Subcutaneous abdominal adipose tissue (tissue), 5 donors: Measurements from ENCODE around the gene SYNDIG1.
"Not testable (repeated sequence)": the region's sequence is repeated elsewhere in the genome, so short reads cannot be mapped to it uniquely, and the experiment has no call there.

Experiments used
- H3K27ac ChIP-seq: one replicate; pipeline ENCODE4 v1.7.0; 2013; ENCODE audit warnings: low read depth, mild to moderate bottlenecking, inconsistent platforms, low read length, moderate library complexity
- H3K27me3 ChIP-seq, 5 donors: one replicate each; pipeline ENCODE4 v1.7.0; 2013; ENCODE audit warnings: low read length in 5 of 5, inconsistent platforms in 1 of 5; ENCODE audit not compliant: control insufficient read depth in 5 of 5, insufficient read depth in 4 of 5
- H3K36me3 ChIP-seq, 5 donors: one replicate each; pipeline ENCODE4 v1.7.0; 2013; ENCODE audit warnings: low read length in 5 of 5; ENCODE audit not compliant: control insufficient read depth in 5 of 5, insufficient read depth in 5 of 5
- H3K4me1 ChIP-seq, 5 donors: one replicate each; pipeline ENCODE4 v1.7.0; 2013; ENCODE audit warnings: low read length in 5 of 5, mild to moderate bottlenecking in 3 of 5, moderate library complexity in 1 of 5; ENCODE audit not compliant: control insufficient read depth in 5 of 5, insufficient read depth in 5 of 5
- H3K4me3 ChIP-seq, 5 donors: one replicate each; pipeline ENCODE4 v1.7.0; 2013; ENCODE audit warnings: low read length in 5 of 5, low read depth in 1 of 5
- H3K9ac ChIP-seq, 5 donors: one replicate each; pipeline ENCODE4 v1.7.0; 2013; ENCODE audit warnings: low read length in 5 of 5, mild to moderate bottlenecking in 4 of 5, moderate library complexity in 3 of 5
- H3K9me3 ChIP-seq, 5 donors: one replicate each; pipeline ENCODE4 v1.7.0; 2013; ENCODE audit warnings: low read length in 5 of 5; ENCODE audit not compliant: control insufficient read depth in 5 of 5
- donor health status: healthy.
- donor health status: healthy.
- donor health status: healthy.
- donor health status: healthy.
- donor health status: healthy.

The SYNDIG1 gene

DNA sequence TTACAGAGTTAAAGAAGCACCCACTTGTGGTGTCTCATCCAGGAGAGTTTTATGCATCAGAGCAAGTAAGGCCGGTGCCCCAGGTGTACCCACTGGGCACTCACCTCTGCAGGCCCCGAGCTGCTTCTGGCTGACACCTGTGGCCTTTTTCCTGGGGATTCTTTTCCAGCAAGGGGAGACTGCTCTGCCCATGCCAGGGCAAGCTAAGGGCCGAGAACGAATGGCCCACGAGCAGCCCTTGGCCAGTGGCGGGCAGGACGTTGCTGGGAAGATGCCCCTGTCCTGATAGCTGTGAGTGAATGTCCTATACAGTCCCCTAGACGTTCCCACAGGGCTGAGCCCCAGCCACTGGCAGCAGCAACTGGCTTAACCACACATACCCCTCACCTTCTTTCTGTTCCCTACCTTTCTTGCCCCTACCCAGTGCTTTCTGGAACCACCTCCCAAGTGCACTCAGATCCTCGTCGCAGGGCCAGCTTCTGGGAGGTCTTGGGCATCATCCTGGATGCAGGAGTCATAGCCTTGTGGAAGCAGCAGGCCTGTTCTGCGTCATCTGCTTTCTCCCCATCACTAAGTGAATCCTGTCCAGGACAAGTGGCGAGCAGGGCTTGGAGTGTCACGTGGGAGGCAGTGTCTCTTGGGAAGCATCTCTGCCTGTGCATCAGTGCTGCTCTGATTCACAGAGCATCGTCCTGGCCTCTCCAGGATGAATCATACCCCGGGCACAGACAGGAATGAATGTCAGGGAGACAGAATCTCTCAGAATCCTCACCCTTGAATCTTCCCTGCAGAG, 32.5 kb downstream of the SYNDIG1 start:
- H3K4me3 ChIP-seq, result no peak overlapping the region
- H3K27ac ChIP-seq, result no peak overlapping the region
- no peaks in the 10 kb centered on the region for H3K9me3 ChIP-seq
- no peak overlapping the region for H3K9ac ChIP-seq
- peaks cover 0 to 8% (median 8%) of the 10 kb centered on the region in 5 donors for H3K27me3 ChIP-seq
- H3K4me1 ChIP-seq, result no peaks in the 10 kb centered on the region
- H3K36me3 ChIP-seq, result no peaks in the 10 kb centered on the region

DNA sequence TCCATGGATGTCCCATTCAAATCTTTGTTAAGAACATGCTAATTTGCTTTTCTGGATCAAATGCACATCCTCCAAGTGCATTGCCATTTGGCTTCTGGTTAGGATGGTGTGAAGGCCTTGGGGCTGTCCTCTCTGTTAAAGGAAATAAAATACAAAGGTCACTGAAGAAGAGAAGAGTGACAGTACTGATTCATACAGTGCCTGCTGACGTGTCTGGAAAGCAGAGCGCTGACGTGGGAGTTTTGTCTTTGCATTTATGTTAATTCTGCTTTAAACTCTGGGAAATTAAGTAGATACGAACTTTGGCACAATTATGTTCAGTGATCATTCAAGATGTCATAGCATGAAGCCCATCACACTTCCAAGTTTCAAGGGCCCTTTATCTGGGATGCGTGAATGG, 33.2 kb downstream of the SYNDIG1 start:
- Histone ChIP-seq H3K27ac (no peak overlapping the region), H3K4me3 (no peak overlapping the region), H3K9me3 (no peaks in the 10 kb centered on the region), H3K4me1 (no peaks in the 10 kb centered on the region), H3K36me3 (no peaks in the 10 kb centered on the region), H3K9ac (no peak overlapping the region), H3K27me3 (peaks cover 0 to 12% (median 8%) of the 10 kb centered on the region in 5 donors)

DNA sequence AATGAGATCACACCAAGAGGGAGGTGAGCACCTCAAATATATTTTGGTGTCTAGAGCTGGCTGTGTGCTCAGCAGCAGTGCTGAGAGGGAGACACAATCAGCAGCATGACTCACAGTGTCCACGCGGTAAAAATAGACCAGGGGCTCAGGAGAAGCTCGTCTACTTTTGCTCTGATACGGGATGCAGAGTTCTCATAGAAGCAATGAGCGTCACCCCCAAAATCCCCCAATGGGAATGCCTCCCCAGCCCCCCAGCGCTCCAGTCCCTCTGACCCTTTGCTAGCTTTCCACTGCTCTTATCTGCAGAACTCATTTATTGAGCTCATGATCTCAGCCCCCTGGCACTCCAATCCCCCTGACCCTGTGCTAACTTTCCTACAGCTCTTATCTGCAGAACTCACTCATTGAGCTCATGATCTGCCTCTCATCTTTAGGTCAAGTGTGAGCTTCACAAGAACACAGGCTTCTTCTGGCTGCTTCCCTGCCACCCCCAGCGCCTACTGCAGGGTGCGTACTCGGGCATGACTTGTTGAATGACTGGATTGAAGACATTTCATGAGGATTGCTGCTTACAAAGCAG, 34.0 kb downstream of the SYNDIG1 start:
- Histone ChIP-seq H3K4me1 (no peaks in the 10 kb centered on the region), H3K27ac (no peak overlapping the region), H3K9ac (no peak overlapping the region), H3K9me3 (no peaks in the 10 kb centered on the region), H3K36me3 (no peaks in the 10 kb centered on the region), H3K4me3 (no peak overlapping the region), H3K27me3 (peaks cover 0 to 13% (median 8%) of the 10 kb centered on the region in 5 donors)

DNA sequence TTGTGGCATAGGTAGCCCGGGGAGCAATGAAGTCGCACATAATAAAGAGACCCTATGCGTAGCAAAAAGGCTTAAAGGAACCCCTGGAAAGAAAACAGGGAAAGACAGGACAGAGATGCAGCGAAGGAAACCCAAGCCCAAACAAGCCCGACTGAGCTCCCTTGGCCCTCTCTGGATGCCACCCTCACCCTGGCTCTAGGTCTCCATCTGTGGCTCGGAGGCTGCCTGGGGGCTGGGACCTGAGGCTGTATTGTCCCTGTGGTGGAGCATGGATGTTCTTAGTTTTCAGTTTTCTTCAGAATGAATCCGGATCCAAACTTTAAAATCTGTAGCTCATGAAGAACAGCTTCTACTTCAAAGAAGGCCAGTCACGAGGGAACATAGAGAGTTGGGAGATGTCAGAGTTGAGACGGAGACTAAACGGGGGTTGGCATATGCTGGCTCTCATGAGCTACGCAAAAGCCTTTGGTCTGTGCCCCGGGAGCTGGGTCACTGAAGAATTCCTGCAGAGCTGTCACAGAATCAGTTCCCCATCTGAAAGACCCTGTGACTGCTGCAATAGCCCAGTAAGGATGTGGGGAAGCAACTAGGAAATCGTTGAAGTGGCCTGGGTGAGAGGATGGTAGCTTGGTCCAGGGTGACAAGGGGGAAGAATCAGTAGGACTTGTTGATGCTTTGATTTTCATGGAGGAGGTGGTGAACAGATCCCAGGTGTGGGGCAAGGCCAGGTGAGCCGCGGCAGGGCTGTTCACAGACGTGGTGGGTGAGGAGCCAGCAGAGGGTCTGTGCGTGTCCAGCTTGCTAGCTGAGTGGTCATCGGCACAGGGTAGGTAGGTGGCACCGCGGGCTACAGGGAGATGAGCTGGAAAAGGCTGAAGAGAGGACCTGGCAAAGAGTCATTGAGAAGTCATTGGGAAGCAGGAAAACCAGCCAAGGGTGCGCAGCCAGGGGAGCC, 35.2 kb downstream of the SYNDIG1 start:
- Histone ChIP-seq H3K4me1 (no peaks in the 10 kb centered on the region), H3K27me3 (peaks cover 0 to 13% (median 8%) of the 10 kb centered on the region in 5 donors), H3K4me3 (no peak overlapping the region), H3K9ac (no peak overlapping the region), H3K27ac (no peak overlapping the region), H3K9me3 (no peaks in the 10 kb centered on the region), H3K36me3 (no peaks in the 10 kb centered on the region)

DNA sequence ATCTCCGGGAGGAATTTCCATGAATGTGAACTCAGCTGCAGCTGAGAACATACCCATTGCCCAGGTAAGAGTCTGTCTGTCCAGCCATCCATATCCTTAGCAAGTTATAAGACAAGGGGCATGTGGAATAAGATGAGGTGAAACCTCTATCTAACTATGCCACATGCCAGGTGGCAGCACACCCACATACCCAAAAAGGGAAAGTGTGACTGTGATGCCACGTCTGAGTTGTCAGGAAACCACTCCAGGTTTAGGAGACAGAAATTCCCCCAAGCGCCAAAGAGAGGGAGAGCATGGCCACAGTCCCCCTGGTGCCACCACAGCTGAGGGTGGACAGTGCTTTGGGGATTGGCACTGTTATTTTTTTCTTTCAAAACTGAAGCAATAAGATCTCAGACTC, 36.7 kb downstream of the SYNDIG1 start:
- no peaks in the 10 kb centered on the region for H3K4me1 ChIP-seq
- H3K27ac ChIP-seq, result no peak overlapping the region
- H3K27me3 ChIP-seq, result peaks cover 0 to 13% (median 8%) of the 10 kb centered on the region in 5 donors
- no peak overlapping the region for H3K9ac ChIP-seq
- no peaks in the 10 kb centered on the region for H3K36me3 ChIP-seq
- no peaks in the 10 kb centered on the region for H3K9me3 ChIP-seq
- no peak overlapping the region for H3K4me3 ChIP-seq

DNA sequence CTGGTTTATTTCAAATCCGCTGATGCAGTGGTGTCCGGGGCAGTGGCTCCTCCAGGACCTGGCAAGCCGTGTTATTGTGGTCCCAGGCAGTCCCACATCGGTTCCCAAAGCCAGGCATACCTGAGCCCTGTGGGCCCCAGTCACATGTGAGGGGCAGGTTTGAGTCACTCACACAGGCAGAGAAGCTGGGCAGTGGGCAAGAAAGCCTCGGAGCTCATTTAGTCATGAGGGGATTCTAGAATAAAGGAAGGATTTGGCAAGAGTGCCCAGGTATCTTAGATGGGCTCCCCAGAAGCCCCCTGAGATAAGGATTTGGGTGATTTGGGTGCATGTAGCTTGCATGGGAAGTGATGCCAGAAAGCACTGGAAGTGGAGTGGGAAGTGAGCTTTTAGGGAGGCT, 37.3 kb downstream of the SYNDIG1 start:
- H3K9ac ChIP-seq, result no peak overlapping the region
- no peaks in the 10 kb centered on the region for H3K36me3 ChIP-seq
- peaks cover 0 to 10% (median 6%) of the 10 kb centered on the region in 5 donors for H3K27me3 ChIP-seq
- no peak overlapping the region for H3K4me3 ChIP-seq
- no peaks in the 10 kb centered on the region for H3K9me3 ChIP-seq
- no peaks in the 10 kb centered on the region for H3K4me1 ChIP-seq
- H3K27ac ChIP-seq, result no peak overlapping the region

DNA sequence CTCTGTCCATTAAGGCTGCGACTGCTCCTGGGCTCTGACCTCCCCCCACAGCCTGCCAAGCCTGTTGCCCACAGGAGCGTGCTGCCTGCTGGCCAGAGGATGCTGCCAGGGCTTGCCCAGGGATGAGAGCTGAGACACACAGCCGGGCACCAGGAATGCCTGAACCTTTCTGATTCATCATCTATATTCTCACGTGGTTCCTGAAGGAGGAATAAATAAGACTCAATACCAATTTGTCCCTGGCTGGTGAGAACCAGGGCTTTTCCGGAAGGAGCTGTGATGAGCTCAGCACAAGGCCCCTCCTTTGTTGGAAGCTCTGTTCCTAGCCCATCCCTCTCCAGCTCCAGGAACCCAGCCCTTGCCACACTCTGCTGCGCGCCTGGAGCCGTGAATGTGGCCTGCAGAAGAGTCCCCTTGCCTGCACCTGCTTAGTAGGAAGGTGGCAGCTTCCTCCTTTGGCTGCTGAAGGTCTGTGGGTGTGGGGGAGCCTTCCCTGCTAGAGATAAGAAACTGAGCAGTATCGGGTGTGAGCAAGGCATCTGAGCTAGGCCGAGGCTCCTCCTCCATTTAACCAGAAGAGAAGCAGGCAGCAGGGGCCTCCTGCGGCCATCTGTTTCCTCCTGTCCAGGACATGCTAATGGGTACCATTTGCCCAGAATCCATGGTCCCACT, 37.9 kb downstream of the SYNDIG1 start:
- H3K27ac ChIP-seq, result no peak overlapping the region
- H3K9me3 ChIP-seq, result no peaks in the 10 kb centered on the region
- H3K36me3 ChIP-seq, result no peaks in the 10 kb centered on the region

DNA sequence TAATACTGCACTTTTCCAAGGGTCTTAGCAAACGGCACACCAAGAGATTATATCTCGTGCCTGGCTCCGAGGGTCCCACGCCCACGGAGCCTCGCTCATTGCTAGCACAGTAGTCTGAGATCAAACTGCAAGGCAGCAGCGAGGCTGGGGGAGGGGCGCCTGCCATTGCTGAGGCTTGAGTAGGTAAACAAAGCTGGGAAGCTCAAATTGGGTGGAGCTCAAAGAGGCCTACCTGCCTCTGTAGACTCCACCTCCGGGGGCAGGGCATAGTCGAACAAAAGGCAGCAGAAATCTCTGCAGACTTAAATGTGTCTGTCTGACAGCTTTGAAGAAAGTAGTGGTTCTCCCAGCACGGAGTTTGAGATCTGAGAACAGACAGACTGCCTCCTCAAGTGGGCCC, 43.0 kb downstream of the SYNDIG1 start:
- not testable (repeated sequence) for H3K27ac ChIP-seq, H3K9ac ChIP-seq, H3K36me3 ChIP-seq, H3K27me3 ChIP-seq, H3K9me3 ChIP-seq, H3K4me3 ChIP-seq, H3K4me1 ChIP-seq

More for the DNA sequence above, 37.9 kb downstream of the SYNDIG1 start:
- Histone ChIP-seq H3K4me1 (no peaks in the 10 kb centered on the region), H3K27me3 (peaks cover 0 to 10% (median 6%) of the 10 kb centered on the region in 5 donors), H3K4me3 (no peak overlapping the region), H3K9ac (no peak overlapping the region)

DNA sequence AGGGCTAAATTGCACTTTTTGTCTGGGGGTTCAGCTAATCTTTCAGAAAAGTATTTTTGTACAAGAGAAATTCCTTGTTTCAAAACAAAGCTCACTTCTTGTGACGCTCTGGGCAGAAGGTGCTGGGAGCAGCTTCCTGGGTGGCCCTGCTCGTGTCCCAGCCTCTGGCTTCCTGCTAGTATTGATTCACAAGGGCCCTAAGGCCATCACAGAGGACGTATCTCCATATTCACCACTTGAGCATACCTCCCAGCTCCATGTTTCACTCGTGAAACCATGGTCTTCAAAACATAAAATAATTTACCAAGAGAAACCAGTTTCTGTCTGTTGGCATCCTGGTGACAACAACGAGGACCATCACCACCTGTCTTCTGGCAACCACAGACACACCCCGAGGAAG, 49.1 kb downstream of the SYNDIG1 start:
- Histone ChIP-seq H3K4me3 (no peak overlapping the region), H3K9me3 (no peaks in the 10 kb centered on the region), H3K27ac (no peak overlapping the region), H3K4me1 (no peaks in the 10 kb centered on the region), H3K27me3 (no peaks in the 10 kb centered on the region), H3K9ac (no peak overlapping the region), H3K36me3 (no peaks in the 10 kb centered on the region)
